Thoracic aorta (tissue), 2 donors: ENCODE results near the gene IDH3G. TPM values are rescaled to one million over a fixed set of nuclear protein-coding genes. Genes with fewer than 3 reads are reported as not detected.

Experiments
- ATAC-seq: fragments of 150-250 bp; one replicate; pipeline ENCODE4 v1.8.0; 2017; ENCODE audit warnings: low read depth; ENCODE audit not compliant: insufficient number of reproducible peaks, low FRiP score
- DNase-seq: peaks from one replicate; pipeline ENCODE4 v3.0.0-alpha.2; 2020; ENCODE audit warnings: low spot score
- H3K27ac ChIP-seq, 2 donors: fragments of 200-600 bp; sonication (generic); 1 replicate in 1 of 2; 2 replicates in 1 of 2; pipeline ENCODE4 v1.5.1; 2016; ENCODE audit warnings: mild to moderate bottlenecking in 2 of 2, moderate library complexity in 2 of 2
- H3K27me3 ChIP-seq: fragments of 200-600 bp; sonication (generic); replicated peaks from 2 replicates; pipeline ENCODE4 v1.6.0; 2016; ENCODE audit warnings: mild to moderate bottlenecking; ENCODE audit not compliant: insufficient read depth
- H3K36me3 ChIP-seq: fragments of 200-600 bp; sonication (generic); one replicate; pipeline ENCODE4 v1.5.1; 2016
- H3K4me1 ChIP-seq, 2 donors: fragments of 200-600 bp; sonication (generic); 1 replicate in 1 of 2; 2 replicates in 1 of 2; pipeline versions ENCODE4 v1.5.1 to v1.6.0; 2016; ENCODE audit warnings: low read depth in 2 of 2, mild to moderate bottlenecking in 1 of 2; ENCODE audit not compliant: control insufficient read depth in 1 of 2
- H3K4me3 ChIP-seq: fragments of 200-600 bp; sonication (generic); 2 replicates; pipeline ENCODE4 v1.5.1; 2016; ENCODE audit warnings: mild to moderate bottlenecking
- H3K9me3 ChIP-seq: fragments of 200-600 bp; sonication (generic); 2 replicates; pipeline ENCODE4 v1.5.1; 2016
- total RNA-seq, 2 donors: library from RNA; depleted of rRNA; stranded (reverse); fragments of >200 nt; gene quantifications; one replicate each; pipeline versions ENCODE4 v1.1.0 to v1.2.3, GENCODE V29; 2016
- TF ChIP-seq, protein P1 (sequence below): fragments of 200-600 bp; sonication (generic); IDR thresholded peaks from one replicate; pipeline ENCODE4 v1.5.1; 2019; ENCODE audit warnings: antibody characterized with exemption

IDH3G gene
- total RNA-seq, 2 donors from 2014 or later = 70.9 to 91.9 TPM

DNA sequence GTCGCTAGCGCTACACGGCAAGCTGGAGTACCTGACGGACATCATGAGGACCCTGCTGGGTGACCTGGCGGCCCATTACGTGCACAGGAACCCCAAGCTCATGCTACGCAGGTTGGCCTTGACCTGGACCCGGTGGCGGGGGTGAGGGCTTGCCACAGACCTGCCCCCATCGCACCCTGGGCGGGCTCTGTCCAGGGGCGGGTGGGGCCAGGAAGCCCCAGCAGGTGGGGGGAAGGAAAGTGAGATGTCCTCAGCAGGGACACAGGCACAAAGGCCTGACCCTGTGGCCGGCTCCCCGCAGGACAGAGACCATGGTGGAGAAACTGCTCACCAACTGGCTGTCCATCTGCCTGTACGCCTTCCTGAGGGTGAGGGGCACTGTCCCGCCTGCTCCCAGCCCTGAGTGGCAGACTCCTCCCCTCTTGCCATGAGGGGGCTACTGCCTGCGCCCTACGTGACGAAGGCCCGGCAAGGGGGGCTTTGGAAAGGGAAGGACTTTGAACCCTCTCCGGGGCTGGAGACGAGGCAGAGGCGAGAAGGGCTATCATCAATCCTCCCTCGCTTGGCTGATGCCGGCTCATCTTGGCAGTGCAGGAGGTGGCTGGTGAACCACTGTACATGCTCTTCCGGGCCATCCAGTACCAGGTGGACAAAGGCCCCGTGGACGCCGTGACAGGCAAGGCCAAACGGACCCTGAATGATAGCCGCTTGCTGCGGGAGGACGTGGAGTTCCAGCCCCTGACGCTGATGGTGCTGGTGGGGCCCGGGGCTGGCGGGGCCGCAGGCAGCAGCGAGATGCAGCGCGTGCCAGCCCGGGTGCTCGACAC lies 18.7 kb downstream of the IDH3G start:
- Histone ChIP-seq H3K9me3 (no peaks in the 10 kb centered on the region), H3K27me3 (no peaks in the 10 kb centered on the region), H3K4me1 (peaks cover 0 to 5% of the 10 kb centered on the region in 2 donors), H3K36me3 (no peaks in the 10 kb centered on the region), H3K27ac (no peak overlapping the region), H3K4me3 (no peak overlapping the region)
- ATAC-seq (no peak), DNase-seq (no peak)
- TF ChIP-seq, protein P1, sequence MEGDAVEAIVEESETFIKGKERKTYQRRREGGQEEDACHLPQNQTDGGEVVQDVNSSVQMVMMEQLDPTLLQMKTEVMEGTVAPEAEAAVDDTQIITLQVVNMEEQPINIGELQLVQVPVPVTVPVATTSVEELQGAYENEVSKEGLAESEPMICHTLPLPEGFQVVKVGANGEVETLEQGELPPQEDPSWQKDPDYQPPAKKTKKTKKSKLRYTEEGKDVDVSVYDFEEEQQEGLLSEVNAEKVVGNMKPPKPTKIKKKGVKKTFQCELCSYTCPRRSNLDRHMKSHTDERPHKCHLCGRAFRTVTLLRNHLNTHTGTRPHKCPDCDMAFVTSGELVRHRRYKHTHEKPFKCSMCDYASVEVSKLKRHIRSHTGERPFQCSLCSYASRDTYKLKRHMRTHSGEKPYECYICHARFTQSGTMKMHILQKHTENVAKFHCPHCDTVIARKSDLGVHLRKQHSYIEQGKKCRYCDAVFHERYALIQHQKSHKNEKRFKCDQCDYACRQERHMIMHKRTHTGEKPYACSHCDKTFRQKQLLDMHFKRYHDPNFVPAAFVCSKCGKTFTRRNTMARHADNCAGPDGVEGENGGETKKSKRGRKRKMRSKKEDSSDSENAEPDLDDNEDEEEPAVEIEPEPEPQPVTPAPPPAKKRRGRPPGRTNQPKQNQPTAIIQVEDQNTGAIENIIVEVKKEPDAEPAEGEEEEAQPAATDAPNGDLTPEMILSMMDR = no peak

DNA sequence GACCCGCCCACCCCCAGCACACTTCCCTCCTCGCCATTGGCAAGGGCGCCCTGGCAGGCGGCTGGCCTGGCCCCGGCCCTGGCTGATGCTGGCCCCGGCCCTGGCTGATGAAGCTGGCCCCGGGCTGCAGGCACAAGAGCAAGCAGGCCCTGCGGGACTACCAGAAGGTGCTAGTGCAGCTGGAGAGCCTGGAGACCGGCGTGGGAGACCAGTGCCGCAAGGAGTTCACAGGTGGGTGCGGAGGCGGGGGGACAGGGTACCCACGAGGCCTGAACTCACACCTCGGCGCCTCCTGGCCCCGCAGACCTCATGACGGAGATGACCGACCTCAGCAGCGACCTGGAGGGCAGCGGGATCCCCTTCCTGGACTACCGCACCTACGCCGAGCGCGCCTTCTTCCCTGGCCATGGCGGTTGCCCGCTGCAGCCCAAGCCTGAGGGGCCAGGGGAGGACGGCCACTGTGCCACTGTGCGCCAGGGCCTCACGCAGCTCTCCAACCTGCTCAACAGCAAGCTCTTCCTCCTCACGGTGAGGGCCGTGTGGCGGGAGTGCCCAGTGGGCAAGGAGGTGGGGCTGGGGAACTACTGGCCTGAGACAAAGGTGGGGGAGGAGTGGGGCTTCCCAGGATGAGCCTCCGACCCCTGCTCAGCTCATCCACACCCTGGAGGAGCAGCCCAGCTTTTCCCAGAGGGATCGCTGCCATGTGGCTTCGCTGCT lies 19.4 kb downstream of the IDH3G start:
- no peaks in the 10 kb centered on the region for H3K4me1 ChIP-seq
- ATAC-seq (no peak), DNase-seq (no peak)
- TF ChIP-seq, protein P1 = no peak
- H3K27ac ChIP-seq = no peak overlapping the region
- no peaks in the 10 kb centered on the region for H3K9me3 ChIP-seq
- no peaks in the 10 kb centered on the region for H3K27me3 ChIP-seq
- H3K4me3 ChIP-seq = no peak overlapping the region
- no peaks in the 10 kb centered on the region for H3K36me3 ChIP-seq

DNA sequence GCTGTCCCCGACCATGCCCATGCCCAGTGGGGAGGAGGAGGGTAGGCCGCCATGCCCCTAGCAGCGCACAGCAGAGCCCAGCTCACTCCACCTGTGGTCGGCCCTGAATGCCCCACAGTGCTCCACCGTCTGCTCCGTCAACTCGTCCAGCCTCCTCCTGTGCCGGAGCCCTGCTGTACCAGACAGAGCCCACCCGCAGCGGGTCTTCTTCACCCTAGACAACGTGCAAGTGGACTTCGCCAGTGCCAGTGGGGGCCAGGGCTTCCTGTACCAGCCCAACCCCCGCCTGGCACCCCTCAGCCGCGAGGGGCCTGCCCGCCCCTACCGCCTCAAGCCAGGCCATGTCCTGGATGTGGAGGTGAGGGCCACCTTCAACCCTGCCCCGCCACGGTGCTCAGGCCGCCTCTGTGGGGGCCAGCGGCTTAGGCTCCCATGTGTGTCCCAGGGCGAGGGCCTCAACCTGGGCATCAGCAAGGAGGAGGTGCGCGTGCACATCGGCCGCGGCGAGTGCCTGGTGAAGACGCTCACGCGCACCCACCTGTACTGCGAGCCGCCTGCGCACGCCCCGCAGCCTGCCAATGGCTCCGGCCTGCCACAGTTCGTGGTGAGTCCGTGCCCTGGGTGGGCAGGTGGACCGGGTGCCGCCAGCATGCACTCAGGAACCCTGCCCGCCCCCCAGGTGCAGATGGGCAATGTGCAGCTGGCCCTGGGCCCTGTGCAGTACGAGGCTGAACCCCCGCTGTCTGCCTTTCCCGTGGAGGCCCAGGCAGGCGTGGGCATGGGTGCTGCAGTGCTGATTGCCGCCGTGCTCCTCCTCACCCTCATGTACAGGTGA lies 20.2 kb downstream of the IDH3G start:
- TF ChIP-seq, protein P1 = no peak
- Histone ChIP-seq H3K9me3 (no peaks in the 10 kb centered on the region), H3K27me3 (no peaks in the 10 kb centered on the region), H3K27ac (no peak overlapping the region), H3K4me3 (no peak overlapping the region), H3K4me1 (no peaks in the 10 kb centered on the region), H3K36me3 (no peaks in the 10 kb centered on the region)
- ATAC-seq (no peak), DNase-seq (no peak)

DNA sequence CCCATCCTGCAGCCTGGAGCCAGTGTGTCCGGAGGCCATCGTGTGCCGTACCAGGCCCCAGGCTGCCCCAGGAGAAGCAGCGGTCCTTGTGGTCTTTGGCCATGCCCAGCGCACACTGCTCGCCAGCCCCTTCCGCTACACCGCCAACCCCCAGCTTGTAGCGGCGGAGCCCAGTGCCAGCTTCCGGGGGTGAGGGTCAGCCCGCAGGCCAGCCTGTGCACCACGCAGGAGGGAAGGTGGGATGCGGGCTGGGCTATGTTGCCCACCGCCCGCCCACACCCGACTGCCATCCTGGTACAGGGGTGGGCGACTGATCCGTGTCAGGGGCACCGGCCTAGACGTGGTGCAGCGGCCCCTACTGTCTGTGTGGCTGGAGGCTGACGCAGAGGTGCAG lies 21.0 kb downstream of the IDH3G start:
- DNase-seq (no peak), ATAC-seq (no peak)
- TF ChIP-seq, protein P1 = no peak
- no peaks in the 10 kb centered on the region for H3K4me1 ChIP-seq
- H3K27ac ChIP-seq = no peak overlapping the region
- H3K27me3 ChIP-seq = no peaks in the 10 kb centered on the region
- no peaks in the 10 kb centered on the region for H3K9me3 ChIP-seq
- H3K36me3 ChIP-seq = no peaks in the 10 kb centered on the region
- H3K4me3 ChIP-seq = no peak overlapping the region
